ENCODE measurements around the gene RUNX1.

GRCh38 chr21:34956416-34957316 lies 92.4 kb downstream of the RUNX1 start:
- TF ChIP-seq TAF1 (IDR thresholded peaks at IDR 0.05; ENCODE audit: borderline replicate concordance, low read depth, low read length) (no peak), POLR2AphosphoS5 (IDR thresholded peaks at IDR 0.05; ENCODE audit: low read depth, low read length) (no peak), POLR2A (IDR thresholded peaks at IDR 0.05; ENCODE audit: low read depth, low read length) (no peak)
